ENCODE results near the gene TPCN1. TPM values are rescaled to one million over a fixed set of nuclear protein-coding genes. Genes with fewer than 3 reads are reported as not detected.
A peak's percentile ranks its signal among the peaks of the same experiment; 100 is the strongest.

The TPCN1 gene
- total and polyA plus RNA-seq, 2 of the 13 experiments (the other 11 are each of a cell fraction or from before 2014, with no cell fraction given), result 8.0 to 26.8 TPM

GRCh38 chr12:113310489-113310888 lies 89.2 kb downstream of the TPCN1 start:
- Histone ChIP-seq H3K4me3 (replicated peaks in 1 of 3; ENCODE audit: insufficient read depth in 1 of 3, low read depth in 2 of 3, low read length in 3 of 3) (no peak overlapping the region), H3K4me2 (ENCODE audit: low read depth, low read length) (no peak overlapping the region), H3K79me2 (ENCODE audit: insufficient read depth, low read length) (no peaks in the 10 kb centered on the region), H2AFZ (ENCODE audit: low read length) (no peak overlapping the region), H3K27me3 (ENCODE audit: control insufficient read depth in 1 of 2, insufficient read depth in 2 of 2, low read length in 2 of 2) (no peaks in the 10 kb centered on the region), H3K9me3 (ENCODE audit: low read length) (no peaks in the 10 kb centered on the region), H3K36me3 (replicated peaks in 1 of 2; ENCODE audit: control insufficient read depth in 1 of 2, insufficient read depth in 2 of 2, low read length in 2 of 2) (no peaks in the 10 kb centered on the region; a peak in 1 of 5 replicates), H3K27ac (ENCODE audit: extremely low read length, insufficient read depth, low read length) (no peak overlapping the region), H3K4me1 (ENCODE audit: insufficient read depth, low read length) (no peaks in the 10 kb centered on the region), H3K9ac (ENCODE audit: insufficient read depth, low read depth, low read length) (no peak overlapping the region), H4K20me1 (ENCODE audit: insufficient read depth, low read length) (no peaks in the 10 kb centered on the region)
- DNase-seq (ENCODE audit: low spot score), result peak; percentile 15
- no peak for ATAC-seq
- intact Hi-C loops (cut with micrococcal nuclease; ENCODE audit: unreplicated experiment), result no loop called here
- TF ChIP-seq NCOA2 (CRISPR knock-in tag; IDR thresholded peaks at IDR 0.05), result no peak
- TF ChIP-seq ARNTL (CRISPR knock-in tag; IDR thresholded peaks at IDR 0.05), result no peak
- peak; percentile 52 for TF ChIP-seq CTCF (CRISPR knock-in tag; IDR thresholded peaks at IDR 0.05)
- no peak for TF ChIP-seq ARID5B (CRISPR knock-in tag; IDR thresholded peaks at IDR 0.05)
- peak; percentile 75; the same call in 1 of the 2 replicates for TF ChIP-seq SRF (IDR thresholded peaks at IDR 0.05; ENCODE audit: low read depth, low read length)
- no peak for TF ChIP-seq SOX5 (CRISPR knock-in tag; IDR thresholded peaks at IDR 0.05; ENCODE audit: borderline replicate concordance)
- TF ChIP-seq ZNF331 (CRISPR knock-in tag; IDR thresholded peaks at IDR 0.05), result 0 out of 2 replicates have a peak, but pooled peaks have one; percentile 36
- ChIA-PET POLR2A (no interaction called here), CTCF (ENCODE audit: low intra/inter-chr PET ratio, low total read pairs) (interaction anchor here (1.3 kb wide), 1 partner anchor 114 kb away, joined by 3 read pairs; no protein-coding TSS in a partner anchor)
- FAIRE-seq, result peak; percentile 12
- 100% methylated on average over 1 of the region's 1 CpG for WGBS (ENCODE audit: low lambda C conversion rate)
- in situ Hi-C loops (cut with HindIII; ENCODE audit: extremely low pct_ligation_motif_present, low pct_unique_long_range_greater_than_20kb), result no loop called here
- no TSS peak for BruUV-seq (replicated peaks)
